ENCODE data around the gene TUBGCP5. TPM values are rescaled to one million over a fixed set of nuclear protein-coding genes. Genes with fewer than 3 reads are reported as not detected.

The TUBGCP5 gene
- total RNA-seq, 1 donor from 2014 or later: 17.1 TPM

GRCh38 chr15:22962611-22963010, 76.8 kb downstream of the TUBGCP5 start:
- intact Hi-C loops (cut with DNase I): loop anchor here (2.0 to 10.0 kb wide), 3 partner anchors 18 to 128 kb away; partner anchors contain the start of genes CYFIP1, NIPA2 and TUBGCP5
- H3K27me3 ChIP-seq: no peaks in the 10 kb centered on the region
- peaks cover 34 to 53% of the 10 kb centered on the region in 2 donors for H3K4me1 ChIP-seq
- H3K4me3 ChIP-seq: peak overlapping the region in 1 of 2 donors; percentile 28
- H3K27ac ChIP-seq: peak overlapping the region; percentile 84 to 88
- H3K36me3 ChIP-seq: no peaks in the 10 kb centered on the region
- H3K9me3 ChIP-seq: no peaks in the 10 kb centered on the region
- peak in 1 of 2 donors; percentile 50 for DNase-seq (ENCODE audit: low spot score in 2 of 2)
- TF ChIP-seq CTCF (IDR thresholded peaks at IDR 0.05): no peak

GRCh38 chr15:22961762-22962161, 77.6 kb downstream of the TUBGCP5 start:
- H3K4me1 ChIP-seq: peaks cover 34 to 54% of the 10 kb centered on the region in 2 donors

GRCh38 chr15:22960556-22960955, 78.8 kb downstream of the TUBGCP5 start:
- intact Hi-C loops (cut with DNase I): loop anchor here (10.0 kb wide), 2 partner anchors 74 to 126 kb away; partner anchors contain the start of genes NIPA2 and TUBGCP5
- Histone ChIP-seq H3K36me3 (no peaks in the 10 kb centered on the region), H3K4me1 (peaks cover 41 to 66% of the 10 kb centered on the region in 2 donors), H3K27ac (peak overlapping the region; percentile 84 to 88), H3K9me3 (no peaks in the 10 kb centered on the region), H3K27me3 (no peaks in the 10 kb centered on the region), H3K4me3 (no peak overlapping the region)
- TF ChIP-seq CTCF (IDR thresholded peaks at IDR 0.05): no peak
- peak in 1 of 2 donors; percentile 55 for DNase-seq (ENCODE audit: low spot score in 2 of 2)

More at GRCh38 chr15:22961762-22962161, 77.6 kb downstream of the TUBGCP5 start:
- Histone ChIP-seq H3K4me3 (peak overlapping the region in 1 of 2 donors; percentile 28), H3K27ac (peak overlapping the region; percentile 84 to 88), H3K9me3 (no peaks in the 10 kb centered on the region), H3K27me3 (no peaks in the 10 kb centered on the region), H3K36me3 (no peaks in the 10 kb centered on the region)
- DNase-seq (ENCODE audit: low spot score in 2 of 2): peak in 1 of 2 donors; percentile 63
- intact Hi-C loops (cut with DNase I): loop anchor here (2.0 to 10.0 kb wide), 3 partner anchors 19 to 127 kb away; partner anchors contain the start of genes CYFIP1, NIPA2 and TUBGCP5
- no peak for TF ChIP-seq CTCF (IDR thresholded peaks at IDR 0.05)

- Histone ChIP-seq H3K9me3 (no peaks in the 10 kb centered on the region), H3K4me3 (no peak overlapping the region), H3K36me3 (no peaks in the 10 kb centered on the region), H3K27ac (peak overlapping the region; percentile 84 to 88), H3K4me1 (peaks cover 45 to 70% of the 10 kb centered on the region in 2 donors), H3K27me3 (no peaks in the 10 kb centered on the region)
- DNase-seq (ENCODE audit: low spot score in 2 of 2): peak in 1 of 2 donors; percentile 53
- intact Hi-C loops (cut with DNase I): loop anchor here (10.0 kb wide), 2 partner anchors 75 to 125 kb away; partner anchors contain the start of genes NIPA2 and TUBGCP5
- no peak for TF ChIP-seq CTCF (IDR thresholded peaks at IDR 0.05)
Measured at GRCh38 chr15:22960126-22960525, 79.2 kb downstream of the TUBGCP5 start.

- peaks cover 48 to 72% of the 10 kb centered on the region in 2 donors for H3K4me1 ChIP-seq
- DNase-seq (ENCODE audit: low spot score in 2 of 2): no peak
- TF ChIP-seq CTCF (IDR thresholded peaks at IDR 0.05): no peak
- no peak overlapping the region for H3K4me3 ChIP-seq
- no peaks in the 10 kb centered on the region for H3K9me3 ChIP-seq
- no peaks in the 10 kb centered on the region for H3K27me3 ChIP-seq
- intact Hi-C loops (cut with DNase I): loop anchor here (10.0 kb wide), 2 partner anchors 75 to 125 kb away; partner anchors contain the start of genes NIPA2 and TUBGCP5
- H3K36me3 ChIP-seq: no peaks in the 10 kb centered on the region
- peak overlapping the region; percentile 84 to 88 for H3K27ac ChIP-seq
Measured at GRCh38 chr15:22959321-22960101, 79.9 kb downstream of the TUBGCP5 start.
